Left kidney (tissue), 2 donors: ENCODE data around the gene VSIG10. TPM values are rescaled to one million over a fixed set of nuclear protein-coding genes. Genes with fewer than 3 reads are reported as not detected.
"Not testable (repeated sequence)": the region's sequence is repeated elsewhere in the genome, so short reads cannot be mapped to it uniquely, and the experiment has no call there.

ENCODE experiments used
- DNase-seq: peaks from one replicate; pipeline ENCODE4 v3.0.0-alpha.2; 2013
- polyA plus RNA-seq: library from polyadenylated mRNA; unstranded; fragments of 120-200 nt; gene quantifications from one replicate; pipeline ENCODE4 v1.2.1, GENCODE V29; 2013; ENCODE audit not compliant: insufficient read length

Gene VSIG10
- polyA plus RNA-seq, 1 donor, result 35.4 TPM

DNA sequence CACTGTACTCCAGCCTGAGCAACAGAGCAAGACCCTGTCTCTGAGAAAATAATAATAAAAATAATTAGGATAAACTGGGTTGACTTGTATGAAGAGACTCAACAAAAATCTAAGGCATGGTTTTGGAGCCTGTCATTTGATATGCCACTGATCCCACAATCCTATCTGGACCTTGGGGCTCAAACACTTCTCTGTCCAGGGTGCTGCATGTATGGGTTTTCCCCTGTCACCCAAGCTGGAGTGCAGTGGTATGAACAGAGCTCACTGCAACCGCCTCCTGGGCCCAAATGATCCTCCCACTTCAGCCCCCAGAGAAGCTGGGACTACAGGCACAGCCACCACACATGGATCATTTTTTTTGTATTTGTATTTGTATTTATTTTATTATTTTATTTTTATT, 5.3 kb upstream of the VSIG10 start:
- DNase-seq, result no peak

DNA sequence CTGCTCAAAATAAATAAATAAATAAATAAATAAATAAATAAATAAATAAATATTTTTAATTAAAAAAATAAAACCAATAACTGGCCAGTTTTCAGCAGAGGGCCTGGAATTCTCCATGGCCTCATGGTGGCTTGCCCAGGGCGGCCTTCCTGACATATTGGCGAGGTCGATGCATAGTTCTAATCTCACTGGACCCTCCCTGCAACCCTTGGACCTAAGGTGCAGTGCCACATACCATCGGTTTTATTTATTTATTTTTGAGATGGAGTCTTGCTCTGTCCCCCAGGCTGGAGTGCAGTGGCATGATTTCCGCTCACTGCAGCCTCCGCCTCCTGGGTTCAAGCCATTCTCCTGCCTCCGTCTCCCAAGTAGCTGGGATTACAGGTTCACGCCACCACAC, 3.9 kb upstream of the VSIG10 start:
- no peak for DNase-seq

DNA sequence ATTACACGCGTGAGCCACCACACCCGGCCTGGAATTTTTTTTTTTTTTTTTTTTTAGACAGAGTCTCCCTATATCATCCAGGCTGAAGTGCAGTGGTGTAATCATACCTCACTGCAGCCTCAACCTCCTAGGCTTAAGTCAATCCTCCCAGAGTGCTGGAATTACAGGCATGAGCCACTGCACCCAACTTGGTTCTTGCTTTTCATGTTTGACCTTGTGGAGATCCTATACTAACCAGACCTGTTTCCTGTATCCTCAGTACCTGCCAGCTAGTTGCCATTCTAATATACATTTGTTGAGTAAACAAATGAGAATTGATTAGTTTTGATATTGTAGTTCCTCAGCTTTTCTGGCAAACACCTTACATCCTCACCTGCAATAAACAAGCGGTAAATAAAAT, 3.2 kb upstream of the VSIG10 start:
- DNase-seq, result no peak

DNA sequence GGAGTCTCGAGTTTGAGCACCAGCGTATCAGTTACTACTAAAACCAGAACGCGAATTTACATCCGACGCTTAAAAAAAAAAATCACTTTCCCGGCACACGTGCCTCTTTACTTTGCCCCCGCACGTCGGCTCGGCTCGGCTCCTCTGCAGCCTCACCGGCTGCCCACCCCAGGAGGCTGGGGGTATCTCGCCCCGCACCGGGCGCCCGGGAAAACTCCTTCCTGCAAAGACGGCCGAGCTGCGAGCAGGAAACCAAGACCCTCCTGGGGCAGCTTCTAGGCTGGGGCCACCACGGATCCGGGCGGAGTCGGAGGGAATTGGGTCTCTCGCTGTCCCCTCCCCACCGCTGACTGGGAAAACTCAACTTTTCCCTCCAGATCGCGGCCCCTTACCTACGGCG, 610 bp downstream of the VSIG10 start:
- peak; percentile 27 for DNase-seq

DNA sequence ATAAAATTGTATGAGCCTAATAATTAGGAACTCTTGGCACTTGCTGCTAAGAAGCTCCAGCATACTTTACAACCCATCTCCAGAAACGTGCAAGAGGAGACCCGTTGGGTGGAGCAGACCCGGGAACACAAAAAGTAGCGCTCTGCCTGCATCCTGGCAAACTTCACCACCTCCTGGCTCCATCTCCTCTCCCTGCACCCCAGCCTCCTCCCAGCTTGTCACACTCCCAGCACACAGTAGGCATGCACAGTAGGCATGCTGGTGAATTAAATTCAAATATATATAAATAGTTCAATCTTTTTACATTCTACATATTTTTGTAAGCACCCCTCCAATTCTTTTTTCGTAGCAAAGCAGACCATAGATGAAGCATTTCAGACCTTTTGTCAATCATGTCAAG, 1.2 kb downstream of the VSIG10 start:
- no peak for DNase-seq

DNA sequence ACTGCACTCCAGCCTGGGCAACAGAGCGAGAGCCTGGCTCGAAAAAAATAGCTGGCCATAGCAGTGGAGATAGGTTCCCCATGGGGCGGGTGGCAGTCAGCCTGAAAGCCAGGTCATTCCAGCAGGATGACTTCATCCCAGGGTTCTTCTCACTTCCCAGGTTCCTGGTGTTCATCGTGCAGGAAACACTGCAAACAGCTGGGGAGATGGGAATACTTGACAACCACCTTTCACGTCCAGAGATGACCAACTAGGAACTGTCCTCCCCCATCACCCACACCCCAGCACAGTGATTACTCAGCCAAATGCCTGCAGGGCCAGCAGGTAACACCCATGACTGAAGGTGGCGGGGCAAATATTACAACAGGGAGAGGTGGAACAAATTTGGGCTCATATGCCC, 1.7 kb downstream of the VSIG10 start:
- DNase-seq, result no peak

DNA sequence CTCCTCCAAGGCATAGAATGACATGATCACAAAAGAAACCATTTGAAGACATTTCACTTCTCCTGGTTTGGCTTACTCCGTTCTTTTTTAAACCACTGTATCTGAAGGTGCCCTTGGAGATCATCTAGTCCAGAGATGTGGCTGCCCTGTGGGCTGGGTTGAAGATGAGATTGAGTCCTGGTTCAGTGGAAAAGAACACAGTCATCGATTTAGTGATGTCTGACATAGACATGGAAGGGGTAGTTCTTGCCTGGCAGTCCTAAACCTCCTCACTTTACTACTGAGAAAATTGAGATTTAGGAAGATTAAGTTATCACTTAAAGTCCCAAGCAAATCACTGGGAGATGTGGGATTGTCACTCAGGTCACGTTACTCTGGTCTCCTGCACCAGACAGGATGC, 2.8 kb downstream of the VSIG10 start:
- no peak for DNase-seq

DNA sequence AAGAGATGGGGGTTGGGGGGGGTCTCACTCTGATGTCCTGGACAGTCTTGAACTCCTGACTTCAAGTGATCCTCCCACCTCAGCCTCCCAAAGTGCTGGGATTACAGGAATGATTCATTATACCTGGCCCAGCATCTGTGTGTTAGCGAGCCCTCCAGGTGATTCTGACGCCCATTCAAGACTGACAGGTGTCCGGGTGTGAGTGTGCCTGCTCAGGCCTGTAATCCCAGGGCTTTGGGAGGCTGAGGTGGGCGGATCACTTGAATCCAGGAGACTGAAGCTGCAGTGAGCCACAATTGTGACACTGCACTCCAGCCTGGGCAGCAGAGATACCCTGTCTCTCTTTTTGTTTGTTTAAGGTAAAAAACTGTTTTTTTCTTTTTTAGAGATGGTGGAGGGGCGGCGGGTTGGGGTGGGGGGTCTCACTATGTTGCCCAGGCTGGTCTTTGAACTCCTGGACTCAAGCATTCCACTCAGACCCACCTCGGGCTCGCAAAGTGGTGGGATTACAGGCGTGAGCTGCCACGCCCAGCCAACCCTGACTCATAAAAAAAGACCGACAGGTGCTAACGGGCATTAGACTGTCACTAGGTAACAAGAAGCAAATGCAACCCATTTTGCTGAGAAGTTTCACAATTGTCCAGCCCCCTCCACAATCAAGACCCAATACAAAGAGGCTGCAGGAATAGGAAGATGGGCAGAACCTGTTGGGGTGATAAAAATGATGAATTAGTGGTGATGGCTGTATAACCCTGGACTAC, 4.7 kb downstream of the VSIG10 start:
- DNase-seq, result no peak

DNA sequence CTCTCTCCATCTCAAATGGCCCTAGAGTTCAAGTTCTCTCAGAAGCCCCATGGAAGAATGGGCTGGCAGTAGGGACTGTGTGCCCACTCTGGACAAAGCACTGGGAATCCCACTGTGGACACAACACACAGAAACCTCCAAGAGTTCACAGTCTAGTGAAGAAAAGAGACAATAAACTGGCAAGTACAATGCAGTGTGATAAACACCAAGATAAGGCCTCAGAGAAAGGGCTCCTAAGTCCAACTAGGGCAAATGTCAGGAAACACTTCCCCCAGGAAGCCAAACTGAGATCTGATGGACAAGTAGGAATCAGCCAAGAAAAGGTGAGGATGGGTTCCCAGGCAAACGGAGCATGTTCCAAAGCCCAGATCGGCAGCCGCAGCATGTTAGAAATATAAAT, 5.4 kb downstream of the VSIG10 start:
- no peak for DNase-seq

DNA sequence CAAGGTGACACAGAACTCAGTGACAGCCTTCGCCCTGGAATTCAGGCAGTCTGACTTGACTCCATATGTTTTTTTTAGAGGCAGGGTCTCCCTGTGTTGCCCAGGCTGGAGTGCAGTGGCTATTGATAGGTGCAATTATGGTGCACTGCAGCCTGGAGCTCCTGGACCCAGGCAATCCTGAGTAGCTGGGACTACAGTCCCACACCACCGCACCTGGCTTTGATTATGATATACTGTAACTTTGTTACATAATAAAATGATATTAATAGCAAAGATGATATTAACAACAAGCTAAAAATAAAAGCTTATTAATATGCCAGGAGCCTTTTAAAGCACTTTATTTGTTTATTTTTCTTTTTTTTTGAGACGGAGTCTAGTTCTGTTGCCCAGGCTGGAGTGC, 9.8 kb downstream of the VSIG10 start:
- no peak for DNase-seq

DNA sequence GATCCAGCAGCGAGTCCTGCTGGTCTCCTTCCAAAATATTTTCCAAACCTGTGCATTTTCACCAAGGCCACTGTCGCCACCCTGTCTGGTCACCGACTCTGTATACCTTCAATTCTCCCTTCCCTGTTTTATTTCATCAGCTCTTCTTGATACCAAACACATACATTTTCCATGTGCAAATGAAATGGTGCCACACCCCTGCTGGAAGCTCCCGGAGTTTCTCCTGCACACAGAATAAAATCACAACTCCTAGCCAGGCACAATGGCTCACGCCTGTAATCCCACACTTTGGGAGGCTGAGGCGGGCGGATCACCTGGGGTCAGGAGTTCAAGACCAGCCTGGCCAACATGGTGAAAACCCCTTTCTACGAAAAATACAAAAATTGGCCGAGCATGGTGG, 14.0 kb downstream of the VSIG10 start:
- DNase-seq, result no peak

DNA sequence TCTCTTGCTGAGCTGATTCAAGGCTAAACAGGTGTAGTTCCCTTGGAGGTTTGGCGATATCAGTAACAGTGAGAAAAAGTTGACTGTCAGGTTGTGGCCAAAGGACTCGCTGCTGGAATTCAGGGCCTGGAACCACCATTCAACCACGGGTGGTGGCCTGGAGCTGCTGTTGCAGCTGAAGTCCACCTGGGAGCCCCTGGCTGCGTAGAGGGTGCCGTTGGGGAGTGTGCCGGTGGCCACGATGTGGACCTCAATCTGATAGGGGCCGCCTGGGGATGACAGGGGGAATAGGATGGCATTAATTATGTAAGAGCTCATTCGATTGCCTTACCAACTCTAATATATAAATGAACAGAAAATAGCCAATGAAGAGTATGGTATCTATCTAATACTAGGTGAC, 21.6 kb downstream of the VSIG10 start:
- no peak for DNase-seq

DNA sequence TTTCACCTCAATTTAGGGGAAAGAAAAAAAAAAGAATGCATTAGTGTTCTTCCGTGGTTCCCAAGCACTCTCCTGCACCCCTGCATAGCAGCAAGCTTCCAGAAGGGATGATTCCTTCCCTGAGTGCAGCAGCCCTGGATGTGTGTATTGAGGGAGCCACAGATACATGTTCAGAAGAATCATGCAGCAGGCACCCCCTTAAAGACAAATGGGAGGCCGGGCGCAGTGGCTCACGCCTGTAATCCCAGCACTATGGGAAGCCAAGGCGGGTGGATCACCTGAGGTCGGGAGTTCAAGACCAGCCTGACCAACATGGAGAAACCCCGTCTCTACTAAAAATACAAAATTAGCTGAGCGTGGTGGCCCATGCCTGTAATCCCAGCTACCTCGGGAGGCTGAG, 22.3 kb downstream of the VSIG10 start:
- not testable (repeated sequence) for DNase-seq

DNA sequence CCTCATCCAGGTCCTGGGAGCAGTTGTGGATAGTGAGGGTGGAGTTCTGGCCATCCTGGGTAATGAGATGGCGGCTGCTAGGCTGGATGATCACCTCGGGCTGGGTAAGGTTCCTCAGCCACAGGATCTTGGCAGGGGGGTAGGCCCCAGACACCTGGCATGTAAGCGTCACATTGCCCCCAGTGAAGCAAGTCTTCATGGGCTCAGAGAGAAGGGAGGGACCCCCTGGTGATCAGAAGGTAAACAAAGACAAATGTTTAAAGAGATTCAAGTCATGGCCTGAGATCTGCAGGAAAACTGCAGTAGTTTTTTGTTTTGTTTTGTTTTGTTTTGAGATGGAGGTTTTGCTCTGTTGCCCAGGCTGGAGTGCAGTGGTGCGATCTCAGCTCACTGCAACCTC, 30.0 kb downstream of the VSIG10 start:
- DNase-seq, result no peak

DNA sequence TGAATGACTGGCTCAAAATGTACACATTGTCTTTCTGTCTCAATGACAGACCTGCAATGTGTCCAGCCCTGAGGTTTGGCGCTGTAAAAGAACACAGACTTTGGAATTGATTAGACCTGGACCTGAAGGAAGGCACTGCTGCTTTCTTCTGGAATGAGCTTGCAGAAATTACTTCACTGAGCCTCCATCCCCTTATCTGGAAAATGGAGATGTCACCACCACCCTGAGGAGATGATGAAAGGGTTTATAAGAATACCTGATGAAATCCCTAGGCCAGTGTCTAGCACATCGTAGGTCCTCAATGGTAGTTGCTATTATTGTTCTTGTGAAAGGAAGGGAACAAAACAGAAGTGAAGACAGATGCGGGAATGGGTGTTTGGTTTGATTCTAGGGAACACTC, 33.2 kb downstream of the VSIG10 start:
- no peak for DNase-seq

DNA sequence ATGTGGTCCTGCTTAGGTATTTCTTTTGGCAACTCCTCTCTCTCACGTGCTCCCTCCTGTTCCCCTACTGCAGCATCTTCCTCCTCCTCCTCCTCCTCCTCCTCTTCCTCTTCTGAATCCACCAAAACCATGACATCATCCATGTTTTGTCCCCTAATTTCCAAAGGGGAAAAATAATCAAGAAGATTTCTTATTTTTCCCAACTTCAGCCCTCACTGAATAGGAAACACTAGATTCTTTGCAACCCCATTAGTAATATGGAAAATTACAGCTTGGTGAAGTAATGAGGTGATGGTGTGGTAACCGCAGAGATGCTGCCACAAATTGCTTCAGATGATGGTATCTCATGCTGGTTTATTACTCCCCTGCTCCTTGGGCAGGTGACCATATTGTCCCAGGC, 35.4 kb downstream of the VSIG10 start:
- no peak for DNase-seq

DNA sequence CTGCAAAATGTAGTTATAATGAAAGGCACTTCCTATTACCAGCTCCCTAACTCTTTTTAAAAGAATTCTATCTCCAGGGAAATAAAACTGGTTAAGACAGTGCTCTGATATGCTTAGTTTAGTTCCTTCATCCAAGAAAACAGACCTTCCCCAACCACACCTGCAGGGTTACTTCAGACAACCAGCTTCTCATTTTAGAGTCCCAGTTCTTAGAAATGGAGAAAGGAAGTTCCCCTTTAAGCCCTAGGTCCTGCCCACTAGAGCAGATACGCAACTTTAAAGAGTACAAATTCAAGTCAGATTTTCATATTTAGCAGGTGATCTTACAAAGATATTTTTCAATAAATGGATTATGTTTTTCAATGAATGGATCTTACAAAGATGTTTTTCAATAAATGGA, 38.4 kb downstream of the VSIG10 start:
- DNase-seq, result no peak

DNA sequence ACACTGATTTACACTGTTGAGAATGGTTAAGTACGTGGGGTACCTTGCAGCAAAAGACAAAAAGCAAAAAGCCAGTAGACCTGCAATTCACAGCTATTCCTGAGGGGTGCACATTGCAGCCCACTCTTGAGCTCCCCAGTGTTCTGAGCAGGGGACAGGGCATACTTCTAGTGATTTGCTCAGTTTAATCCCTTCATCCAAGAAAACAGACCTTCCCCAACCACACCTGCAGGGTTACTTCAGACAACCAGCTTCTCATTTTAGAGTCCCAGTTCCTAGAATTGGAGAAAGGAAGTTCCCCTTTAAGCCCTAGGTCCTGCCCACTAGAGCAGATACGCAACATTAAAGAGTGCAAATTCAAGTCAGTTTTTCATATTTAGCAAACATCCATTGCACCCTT, 39.2 kb downstream of the VSIG10 start:
- DNase-seq, result peak; percentile 8

DNA sequence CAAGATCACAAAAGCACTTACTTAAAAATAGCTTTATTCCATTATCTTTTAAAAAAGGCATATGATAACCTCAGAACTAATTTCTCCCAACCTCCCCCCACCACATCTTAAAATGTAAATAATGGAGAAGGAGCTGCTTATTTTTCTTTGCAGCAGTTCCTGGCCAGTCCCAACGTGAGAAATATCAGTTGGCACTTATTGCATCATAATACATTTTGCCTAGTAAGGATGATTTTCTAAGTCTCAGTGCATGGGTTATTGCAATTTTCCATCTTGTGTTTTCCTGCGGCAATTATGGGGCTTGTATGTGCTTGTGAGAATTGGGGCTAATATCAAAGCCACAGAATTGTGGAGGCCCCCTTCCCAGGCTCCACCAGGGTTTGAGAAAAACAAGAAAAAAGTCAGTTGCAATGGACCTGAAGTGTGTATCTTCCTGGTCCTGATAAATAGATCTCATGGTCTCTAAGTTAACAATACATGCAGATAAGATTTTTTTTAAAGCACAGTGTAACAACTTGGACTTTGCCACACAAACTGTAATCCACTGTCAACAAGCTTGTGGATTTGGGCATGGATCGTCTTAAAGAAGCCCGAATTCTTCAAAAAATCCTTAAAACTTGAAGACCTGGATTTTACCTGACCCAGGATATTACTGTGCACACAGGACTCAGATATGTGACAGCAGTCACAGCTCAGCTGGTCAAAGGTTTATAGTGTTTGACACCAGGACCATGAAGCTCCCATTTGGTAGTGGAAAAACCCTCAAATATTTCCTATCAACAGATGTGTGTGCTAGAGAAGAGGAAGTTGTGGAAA, 40.0 kb downstream of the VSIG10 start:
- no peak for DNase-seq

DNA sequence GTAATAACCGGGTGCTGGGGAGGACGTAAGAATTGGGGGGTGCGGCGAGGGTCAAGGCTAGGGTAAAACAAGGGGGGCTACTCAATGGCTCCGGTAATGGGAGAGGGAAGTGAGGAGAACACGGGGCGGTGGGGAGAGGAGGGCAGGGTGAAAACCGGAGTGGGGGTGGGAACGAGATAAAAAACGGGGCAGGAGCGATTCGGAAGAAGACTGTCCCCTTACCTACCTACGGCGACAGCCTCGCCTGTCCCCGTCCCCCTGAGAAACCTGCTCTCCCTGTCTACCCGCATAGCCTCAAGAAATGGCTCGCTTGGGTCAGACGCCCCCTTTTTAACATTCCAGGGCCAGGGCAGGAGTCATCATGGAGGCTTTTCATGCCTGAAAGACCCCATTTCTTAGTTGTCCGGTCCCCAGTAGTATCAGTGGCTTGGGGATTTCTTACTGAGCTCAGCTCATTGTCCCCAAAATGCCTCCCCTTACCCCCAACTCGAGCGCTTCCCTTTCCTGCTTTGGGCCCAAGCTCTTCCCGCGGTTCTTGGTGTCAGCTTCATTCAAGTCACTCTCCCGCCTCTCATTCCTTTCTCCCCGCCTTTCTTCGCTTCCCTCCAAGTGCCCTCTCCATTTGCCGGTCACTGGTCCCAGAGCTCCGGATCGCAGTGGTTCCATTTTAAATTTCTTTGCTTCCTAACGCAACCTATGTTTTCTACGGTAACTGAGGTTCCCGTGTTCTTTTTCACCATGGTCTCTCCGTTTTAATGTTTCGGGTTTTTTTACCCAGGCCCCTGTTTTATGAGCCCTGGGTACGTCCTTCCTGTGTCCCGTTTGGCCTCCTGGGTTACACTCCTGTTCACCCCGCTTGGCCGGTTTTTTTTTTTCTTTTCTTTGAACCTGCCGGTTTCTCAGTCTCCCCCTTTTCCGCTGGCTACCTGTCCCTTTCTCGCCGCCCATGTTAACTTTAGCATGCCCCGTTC, 41.7 kb downstream of the VSIG10 start:
- peak; percentile 46 for DNase-seq

DNA sequence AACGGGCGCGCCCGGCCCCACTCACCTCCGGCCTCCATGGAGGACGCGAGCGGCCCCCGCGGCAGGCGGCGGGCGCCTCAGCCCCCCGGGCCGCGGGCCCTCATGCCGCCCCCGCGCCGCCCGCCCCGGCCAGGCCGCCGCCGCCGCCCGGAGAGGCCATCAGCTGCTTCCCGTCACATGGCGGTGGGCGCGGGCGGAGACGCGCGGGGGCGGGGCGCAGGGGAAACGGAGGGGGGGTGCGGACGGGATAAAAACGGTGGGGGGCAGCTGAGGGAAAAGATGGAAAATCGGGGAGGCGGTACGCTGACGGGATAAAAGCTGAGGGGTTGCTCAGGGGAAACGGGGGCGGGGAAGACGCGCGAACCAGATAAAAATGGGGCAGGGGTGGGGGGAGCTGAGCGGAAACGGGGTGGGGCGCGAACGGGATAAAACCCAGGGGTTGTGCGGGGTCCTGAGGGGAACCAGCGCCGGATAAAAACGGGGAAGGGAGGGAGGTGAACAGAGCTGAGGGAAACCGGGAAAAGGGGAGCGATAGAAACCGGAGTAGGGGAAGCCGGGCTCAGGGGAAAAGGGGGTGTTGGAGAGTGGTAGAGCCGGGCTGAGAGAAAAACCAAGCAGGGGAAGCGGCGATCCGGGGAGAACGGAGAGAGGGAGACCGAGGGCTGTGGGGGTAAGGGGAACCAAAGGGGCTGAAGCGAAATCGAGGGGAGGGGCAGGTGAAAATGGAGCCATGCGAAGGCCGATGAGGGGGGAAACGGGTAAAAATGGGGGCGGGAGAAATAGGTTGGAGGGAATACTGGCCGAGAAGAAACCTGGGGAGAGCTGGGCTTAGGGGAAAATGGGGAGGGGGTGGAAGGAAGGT, 42.6 kb downstream of the VSIG10 start, which contains the start of gene WSB2:
WSB2 (minus strand) TSS at position 169 of the 862 bp plus-strand sequence; CDS start at position 38, 131 bp downstream.
- peak; percentile 71 for DNase-seq
